GM12878 (cell line): ENCODE measurements around the gene CD151. TPM values are rescaled to one million over a fixed set of nuclear protein-coding genes. Genes with fewer than 3 reads are reported as not detected.
A peak's percentile ranks its signal among the peaks of the same experiment; 100 is the strongest.

Experiments
- ATAC-seq: fragments of 200-7000 bp; cut with Tn5 transposase; 3 replicates; pipeline ENCODE4 v1.9.1; 2020; ENCODE audit warnings: mild to moderate bottlenecking, moderate library complexity
- BruUV-seq: library from RNA; stranded (reverse); fragments of 400-500 nt; replicated peaks from 2 replicates; lab custom pipeline; 2021; lab: Mats Ljungman, UMichigan
- CTCF ChIA-PET: fragments of 300-600 bp; sonication (Branson Sonifier 250); formaldehyde crosslinking; extraction: SDS; loops from one replicate; lab custom pipeline; 2021; ENCODE audit warnings: inconsistent platforms; lab: Yijun Ruan, JAX
- POLR2A ChIA-PET: fragments of 350-600 bp; formaldehyde crosslinking; extraction: SDS; loops from one replicate; lab custom pipeline; 2021; ENCODE audit warnings: inconsistent platforms; lab: Charles Lee
- RAD21 ChIA-PET: fragments of 300-600 bp; sonication (Branson Sonifier 250); formaldehyde crosslinking; loops from one replicate; lab custom pipeline; 2023; ENCODE audit warnings: antibody characterized with exemption; ENCODE audit not compliant: unreplicated experiment; lab: Charles Lee
- SMC1A ChIA-PET: fragments of 300-600 bp; sonication (Branson Sonifier 250); formaldehyde crosslinking; loops from one replicate; lab custom pipeline; 2023; ENCODE audit not compliant: unreplicated experiment, uncharacterized antibody; lab: Charles Lee
- DNase-seq: peaks from one replicate; pipeline ENCODE4 v3.0.0-alpha.2; 2011; ENCODE audit warnings: low read depth, low spot score
- FAIRE-seq: peaks from 3 replicates; lab custom pipeline; 2011; peaks lifted over from hg19 to GRCh38; lab: Jason Lieb, UNC
- H2AFZ ChIP-seq: 2 replicates; pipeline ENCODE4 v1.6.0; 2011; ENCODE audit warnings: low read depth, low read length, control low read depth; ENCODE audit not compliant: control insufficient read depth
- H3K27ac ChIP-seq: 2 replicates; pipeline ENCODE4 v1.5.1; 2011; ENCODE audit warnings: control low read depth; ENCODE audit not compliant: control insufficient read depth, insufficient read depth
- H3K27me3 ChIP-seq, 2 experiments: replicated peaks in 1 of 2; 2 replicates each; pipeline versions ENCODE4 v1.6.0 to v1.6.1; 2011; ENCODE audit warnings: low read length in 1 of 2; ENCODE audit not compliant: control insufficient read depth in 2 of 2, insufficient read depth in 2 of 2
- H3K36me3 ChIP-seq, 2 experiments: 2 replicates each; pipeline ENCODE4 v1.5.1; 2011; ENCODE audit warnings: low read length in 1 of 2; ENCODE audit not compliant: control insufficient read depth in 2 of 2, insufficient read depth in 2 of 2
- H3K4me1 ChIP-seq: 2 replicates; pipeline ENCODE4 v1.6.1; 2011; ENCODE audit warnings: mild to moderate bottlenecking, low read length, moderate library complexity, mixed read lengths; ENCODE audit not compliant: control insufficient read depth, insufficient read depth
- H3K4me2 ChIP-seq: 2 replicates; pipeline ENCODE4 v1.6.0; 2011; ENCODE audit warnings: control low read depth; ENCODE audit not compliant: control insufficient read depth, insufficient read depth
- H3K4me3 ChIP-seq: fragments of 200-600 bp; sonication (generic); 2 replicates; pipeline ENCODE4 v1.5.1; 2016
- H3K79me2 ChIP-seq: 2 replicates; pipeline ENCODE4 v1.6.0; 2011; ENCODE audit warnings: low read length; ENCODE audit not compliant: control insufficient read depth, insufficient read depth
- H3K9ac ChIP-seq: 2 replicates; pipeline ENCODE4 v1.8.0; 2011; ENCODE audit warnings: low read length, control low read depth, mixed read lengths; ENCODE audit not compliant: control insufficient read depth, insufficient read depth
- H3K9me3 ChIP-seq: replicated peaks from 3 replicates; pipeline ENCODE4 v1.5.1; 2011; ENCODE audit warnings: mild to moderate bottlenecking, low read length; ENCODE audit not compliant: control insufficient read depth, insufficient read depth
- H4K20me1 ChIP-seq: 2 replicates; pipeline ENCODE4 v1.6.0; 2011; ENCODE audit not compliant: control insufficient read depth, insufficient read depth
- E4F1 ChIP-seq: fragments of 450-650 bp; IDR thresholded peaks from 2 replicates; pipeline ENCODE4 v1.6.1; 2018; ENCODE audit warnings: borderline replicate concordance, mild to moderate bottlenecking; ENCODE audit not compliant: partially characterized antibody
- FOXM1 ChIP-seq: IDR thresholded peaks from 2 replicates; pipeline ENCODE4 v1.6.1; 2012; ENCODE audit warnings: low read depth, mild to moderate bottlenecking, inconsistent platforms, low read length, moderate library complexity
- LARP7 ChIP-seq: fragments of 450-650 bp; IDR thresholded peaks from 2 replicates; pipeline ENCODE4 v1.6.1; 2017; ENCODE audit warnings: mild to moderate bottlenecking
- PAX8 ChIP-seq: fragments of 450-650 bp; IDR thresholded peaks from 2 replicates; pipeline ENCODE4 v1.6.1; 2017; ENCODE audit warnings: mild to moderate bottlenecking, moderate library complexity
- POLR2A ChIP-seq: IDR thresholded peaks from 2 replicates; pipeline ENCODE4 v1.6.1; 2011; ENCODE audit warnings: low read depth, mild to moderate bottlenecking, low read length
- SIX5 ChIP-seq: IDR thresholded peaks from 2 replicates; pipeline ENCODE4 v1.6.1; 2011; ENCODE audit warnings: mild to moderate bottlenecking, low read depth, low read length, moderate library complexity; ENCODE audit not compliant: severe bottlenecking
- SMAD5 ChIP-seq: IDR thresholded peaks from 2 replicates; pipeline ENCODE4 v1.6.1; 2016; ENCODE audit warnings: antibody characterized with exemption, low read depth
- SREBF1 ChIP-seq: IDR thresholded peaks from 2 replicates; pipeline ENCODE4 v1.6.1; 2012; ENCODE audit warnings: mild to moderate bottlenecking, low read length
- TBL1XR1 ChIP-seq: IDR thresholded peaks from 2 replicates; pipeline ENCODE4 v1.6.1; 2012; ENCODE audit warnings: low read depth, low read length, improper control_type of control experiment
- ZNF217 ChIP-seq: fragments of 450-650 bp; IDR thresholded peaks from 2 replicates; pipeline ENCODE4 v1.6.1; 2017; ENCODE audit warnings: antibody characterized with exemption, mild to moderate bottlenecking
- ZNF24 ChIP-seq: fragments of 450-650 bp; IDR thresholded peaks from 2 replicates; pipeline ENCODE4 v1.6.1; 2017; ENCODE audit warnings: antibody characterized with exemption, mild to moderate bottlenecking
- ZSCAN29 ChIP-seq: fragments of 450-650 bp; IDR thresholded peaks from 2 replicates; pipeline ENCODE4 v1.6.1; 2017; ENCODE audit warnings: mild to moderate bottlenecking, moderate library complexity
- WGBS: methylation state at CpG from one replicate; pipeline ENCODE4 v1.1.6; 2016; ENCODE audit warnings: low lambda C conversion rate; ENCODE audit not compliant: insufficient replicate concordance, insufficient coverage; ENCODE audit errors: missing lambda C conversion rate; 5-methylcytosine and 5-hydroxymethylcytosine counted together
- in situ Hi-C: fragments of 300-500 bp; cut with MboI; formaldehyde crosslinking; loops from 9 replicates; pipeline ENCODE4 v1.14.3; 2018; ENCODE audit warnings: mixed read lengths
- intact Hi-C: fragments of 100-400 bp; cut with micrococcal nuclease; formaldehyde crosslinking; loops from one replicate; pipeline ENCODE4 v1.14.2; 2022; ENCODE audit not compliant: unreplicated experiment
- polyA plus RNA-seq, 11 experiments: library from polyadenylated mRNA; depleted of rRNA in 4 of 11; unstranded in 6 of 11; stranded (reverse) in 5 of 11; fragments of >200 nt; fragmentation: Nextera tagmentation in 4 of 11; fragmentation: Illumina TruSeq in 1 of 11; extraction: Ambion mirVana in 4 of 11; extraction: Trizol in 1 of 11; gene quantifications; 1 replicate in 1 of 11; 2 replicates in 10 of 11; pipeline versions ENCODE4 v1.2.1 to v1.2.3, GENCODE V29; 2011 to 2016; ENCODE audit warnings: inconsistent platforms in 2 of 11, missing spikeins in 2 of 11, low read depth in 1 of 11
- total RNA-seq, 4 experiments: library from RNA; depleted of rRNA in 3 of 4; stranded (reverse); fragments of >200 nt in 3 of 4; fragmentation: Illumina TruSeq in 1 of 4; extraction: Trizol in 1 of 4; gene quantifications; 2 replicates each; pipeline versions ENCODE4 v1.2.1 to v1.2.3, GENCODE V29; 2013 to 2021

Gene CD151
- total and polyA plus RNA-seq, 10 of the 15 experiments (the other 5 are each of a cell fraction or from before 2014, with no cell fraction given), result 0.52 to 41.7 (median 14.7) TPM

- TF ChIP-seq ZNF217 (no peak), SREBF1 (no peak), SMAD5 (no peak), FOXM1 (no peak), E4F1 (no peak), ZSCAN29 (no peak), SIX5 (no peak), LARP7 (no peak), ZNF24 (no peak), PAX8 (no peak)
These were observed 32.1 kb downstream of the CD151 start (continued) for GRCh38 chr11:864898-865297.

- FAIRE-seq (no peak), ATAC-seq (no peak)
- Histone ChIP-seq H3K36me3 (no peaks in the 10 kb centered on the region; a peak in 1 of 4 replicates), H3K9me3 (no peaks in the 10 kb centered on the region), H3K9ac (no peak overlapping the region), H3K4me1 (no peaks in the 10 kb centered on the region), H3K4me2 (no peak overlapping the region), H2AFZ (no peak overlapping the region), H3K27me3 (no peaks in the 10 kb centered on the region), H3K27ac (no peak overlapping the region)
- SMC1A ChIA-PET, result no interaction called here
- 39% methylated on average over 41 of the region's 41 CpGs for WGBS
- CTCF ChIA-PET, result no interaction called here
- in situ Hi-C loops, result no loop called here
- POLR2A ChIA-PET, result no interaction called here
- TF ChIP-seq POLR2A (peak; percentile 65), TBL1XR1 (no peak)
- TF ChIP-seq, all 136 proteins: peak for 1
- DNase-seq, result no peak
- no peaks in the 10 kb centered on the region for H3K79me2 ChIP-seq
- no peaks in the 10 kb centered on the region for H4K20me1 ChIP-seq
- intact Hi-C loops, result no loop called here
- BruUV-seq, result no TSS peak
- no peak overlapping the region for H3K4me3 ChIP-seq
- RAD21 ChIA-PET, result no interaction called here
These were observed 33.0 kb downstream of the CD151 start for GRCh38 chr11:865462-866430.
